Measurements from ENCODE around the gene MYOT.

DNA sequence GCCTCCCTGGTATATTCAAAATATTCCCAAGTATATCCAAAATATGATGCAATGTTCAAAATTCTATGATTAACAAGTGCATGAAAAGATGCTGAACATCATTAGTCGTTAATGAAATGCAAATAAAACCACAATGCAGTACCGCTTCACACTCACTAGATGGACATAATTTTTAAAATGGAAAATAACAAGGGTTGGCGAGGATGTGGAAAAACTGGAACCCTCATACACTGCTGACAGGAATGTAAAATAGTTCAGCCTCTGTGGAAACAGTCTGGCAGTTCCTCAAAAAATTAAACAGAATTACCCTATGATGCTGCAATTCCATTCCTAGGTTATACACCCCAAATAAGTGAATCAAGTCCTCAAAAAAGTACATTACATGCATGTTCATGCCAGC is 36.1 kb upstream of the MYOT start:
- TF ChIP-seq POLR2A (IDR thresholded peaks at IDR 0.05; ENCODE audit: low read depth, low read length): no peak
- TF ChIP-seq FOS (IDR thresholded peaks at IDR 0.05; ENCODE audit: low read depth, low read length): no peak
- no peak for TF ChIP-seq NFE2L2 (IDR thresholded peaks at IDR 0.05; ENCODE audit: low read depth, low read length)
- no peak for TF ChIP-seq MAFK (IDR thresholded peaks at IDR 0.05; ENCODE audit: low read depth, low read length)
- no peak for TF ChIP-seq RFX5 (IDR thresholded peaks at IDR 0.05; ENCODE audit: low read depth, low read length)
- TF ChIP-seq MAZ (IDR thresholded peaks at IDR 0.05; ENCODE audit: borderline replicate concordance, low read depth, low read length): no peak
- TF ChIP-seq CTCF (conservative IDR thresholded peaks at IDR 0.05; ENCODE audit: low read depth, low read length): no peak
